Heart left ventricle (tissue), 16 donors: ENCODE measurements around the gene SEC24C. TPM values are rescaled to one million over a fixed set of nuclear protein-coding genes. Genes with fewer than 3 reads are reported as not detected.
A peak's percentile ranks its signal among the peaks of the same experiment; 100 is the strongest.
"Not testable (repeated sequence)": the region's sequence is repeated elsewhere in the genome, so short reads cannot be mapped to it uniquely, and the experiment has no call there.

ENCODE experiments used
- ATAC-seq, 4 donors: fragments of 200-7000 bp; cut with Tn5 transposase; one replicate each; pipeline ENCODE4 v1.9.1; 2020 to 2022; ENCODE audit warnings: moderate library complexity in 4 of 4, mild to moderate bottlenecking in 3 of 4, moderate number of reproducible peaks in 1 of 4
- DNase-seq, 5 donors: peaks; one replicate each; pipeline ENCODE4 v3.0.0-alpha.2; 2020
- H3K27ac ChIP-seq, 12 donors: fragments of 200-600 bp; sonication (generic) in 4 of 12; one replicate each; pipeline versions ENCODE4 v1.5.0 to v1.8.0; 2016 to 2022; ENCODE audit warnings: mild to moderate bottlenecking in 2 of 12
- H3K27me3 ChIP-seq, 9 donors: fragments of 200-600 bp; sonication (generic) in 2 of 9; one replicate each; pipeline versions ENCODE4 v1.5.1 to v1.8.0; 2016 to 2022; ENCODE audit warnings: mild to moderate bottlenecking in 3 of 9
- H3K36me3 ChIP-seq, 9 donors: fragments of 200-600 bp; sonication (generic) in 2 of 9; one replicate each; pipeline versions ENCODE4 v1.5.0 to v1.8.0; 2018 to 2022; ENCODE audit warnings: mild to moderate bottlenecking in 2 of 9
- H3K4me1 ChIP-seq, 12 donors: fragments of 200-600 bp; sonication (generic) in 4 of 12; one replicate each; pipeline versions ENCODE4 v1.5.0 to v1.8.0; 2016 to 2022; ENCODE audit warnings: mild to moderate bottlenecking in 3 of 12
- H3K4me3 ChIP-seq, 12 donors: fragments of 200-600 bp; sonication (generic) in 4 of 12; one replicate each; pipeline versions ENCODE4 v1.5.0 to v1.8.0; 2017 to 2022; ENCODE audit warnings: mild to moderate bottlenecking in 9 of 12, moderate library complexity in 4 of 12
- H3K9me3 ChIP-seq, 12 donors: fragments of 200-600 bp; sonication (generic) in 4 of 12; one replicate each; pipeline versions ENCODE4 v1.5.0 to v1.8.0; 2016 to 2022; ENCODE audit warnings: mild to moderate bottlenecking in 1 of 12
- POLR2A ChIP-seq, 2 donors: fragments of 450-650 bp; IDR thresholded peaks; one replicate each; pipeline ENCODE4 v1.6.1; 2017; ENCODE audit warnings: antibody characterized with exemption in 2 of 2, mild to moderate bottlenecking in 2 of 2, moderate library complexity in 2 of 2
- WGBS, 4 donors: extraction: QIAGEN DNeasy Blood & Tissue Kit in 2 of 4; methylation state at CpG; one replicate each; pipeline versions ENCODE4 v1.1.5 to v1.1.7; 2013 to 2018; 5-methylcytosine and 5-hydroxymethylcytosine counted together
- intact Hi-C, 10 donors: fragments of 100-400 bp; cut with DNase I; formaldehyde crosslinking; loops; one replicate each; pipeline versions ENCODE4 v1.11.1 to v1.14.2; 2022
- polyA plus RNA-seq, 2 donors: library from polyadenylated mRNA; stranded (reverse); fragments of 200-250 nt; gene quantifications; one replicate each; pipeline ENCODE4 v1.2.3, GENCODE V29; 2013
- total RNA-seq, 9 donors: library from RNA; depleted of rRNA in 2 of 9; stranded (reverse); fragments of >200 nt in 2 of 9; fragmentation: NEBNext Ultra II Directional in 3 of 9; extraction: Animal tissue kit (Norgen Biotek cat#: 25700) in 3 of 9; gene quantifications; one replicate each; pipeline versions ENCODE4 v1.1.0 to v1.2.4, GENCODE V29; 2016 to 2023
- TF ChIP-seq, protein P1 (sequence below), 12 donors: fragments of 200-600 bp; sonication (generic) in 4 of 12; IDR thresholded peaks; one replicate each; pipeline versions ENCODE4 v1.5.0 to v1.8.0; 2018 to 2022; ENCODE audit warnings: antibody characterized with exemption in 12 of 12, mild to moderate bottlenecking in 5 of 12
- donor health status: ischemic (EF 13 %, LVEDD 7.1; RV severe dilation, severe dysfunction).
- donor health status: healthy with polysubstance abuse.
- donor health status: DM: no; HTN: yes; CAD: no.
- donor health status: DM: no; HTN: no; CAD: no.
- donor health status: ischemic (EF 25% LVEDD 6.9; RV normal size, moderate dysfunction).
- donor health status: ischemic (EF 25% LVEDD 5.7; RV mildly dilated, moderate dysfunction).
- donor health status: healthy.
- donor health status: DM: yes; HTN: yes; CAD: no.
- donor health status: ischemic (EF 35%, LVEDD 5.7; RV mildly dilated, moderate dysfunction).
- donor health status: nonischemic (EF 11% LVEDD 7.7; RV severe dilation, severe dysfunction).
- donor health status: DM: yes; HTN: yes; CAD: no.
- donor health status: PGD.
- donor health status: ischemic (EF 29% LVEDD 5.4; RV normal size, mild dysfunction).
- donor health status: nonischemic (EF 23%, LVEDD 6.1; RV moderate dilation, normal function).

SEC24C gene
- total and polyA plus RNA-seq, 11 donors: 26.4 to 65.5 (median 49.5) TPM

DNA sequence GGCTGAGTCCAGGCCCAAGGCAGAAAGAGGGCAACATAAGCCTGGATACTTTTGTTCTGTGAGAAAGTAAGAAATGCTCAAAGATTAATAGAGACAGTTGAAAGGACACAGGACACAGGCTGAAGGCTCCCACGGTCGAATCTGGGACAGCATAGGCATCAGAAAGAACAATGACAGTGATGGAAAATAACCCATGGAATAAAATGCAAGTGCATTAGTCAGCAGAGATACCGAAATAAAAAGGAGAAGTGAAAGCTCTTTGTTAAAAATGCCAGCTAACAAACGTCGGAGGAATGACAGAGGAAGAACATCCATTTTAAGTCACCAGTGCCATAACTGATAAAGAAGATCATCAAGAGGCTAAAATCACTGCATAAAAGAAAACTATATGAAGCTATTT, 26.6 kb upstream of the SEC24C start:
- Histone ChIP-seq H3K36me3 (peaks cover 0 to 81% (median 69%) of the 10 kb centered on the region in 9 donors), H3K9me3 (no peaks in the 10 kb centered on the region), H3K4me3 (no peak overlapping the region), H3K27ac (peak overlapping the region in 9 of 12 donors; percentile 1 to 82 (median 33)), H3K27me3 (no peaks in the 10 kb centered on the region), H3K4me1 (peaks cover 0 to 35% (median 3%) of the 10 kb centered on the region in 12 donors)
- intact Hi-C loops: loop anchor here in 2 of 10 donors (2.0 to 5.0 kb wide), 2 partner anchors 65 kb away; no protein-coding TSS in a partner anchor
- ATAC-seq (peak in 3 of 4 donors; percentile 34 to 45 (median 36)), DNase-seq (no peak)
- TF ChIP-seq POLR2A (IDR thresholded peaks at IDR 0.05): no peak
- TF ChIP-seq, protein P1, sequence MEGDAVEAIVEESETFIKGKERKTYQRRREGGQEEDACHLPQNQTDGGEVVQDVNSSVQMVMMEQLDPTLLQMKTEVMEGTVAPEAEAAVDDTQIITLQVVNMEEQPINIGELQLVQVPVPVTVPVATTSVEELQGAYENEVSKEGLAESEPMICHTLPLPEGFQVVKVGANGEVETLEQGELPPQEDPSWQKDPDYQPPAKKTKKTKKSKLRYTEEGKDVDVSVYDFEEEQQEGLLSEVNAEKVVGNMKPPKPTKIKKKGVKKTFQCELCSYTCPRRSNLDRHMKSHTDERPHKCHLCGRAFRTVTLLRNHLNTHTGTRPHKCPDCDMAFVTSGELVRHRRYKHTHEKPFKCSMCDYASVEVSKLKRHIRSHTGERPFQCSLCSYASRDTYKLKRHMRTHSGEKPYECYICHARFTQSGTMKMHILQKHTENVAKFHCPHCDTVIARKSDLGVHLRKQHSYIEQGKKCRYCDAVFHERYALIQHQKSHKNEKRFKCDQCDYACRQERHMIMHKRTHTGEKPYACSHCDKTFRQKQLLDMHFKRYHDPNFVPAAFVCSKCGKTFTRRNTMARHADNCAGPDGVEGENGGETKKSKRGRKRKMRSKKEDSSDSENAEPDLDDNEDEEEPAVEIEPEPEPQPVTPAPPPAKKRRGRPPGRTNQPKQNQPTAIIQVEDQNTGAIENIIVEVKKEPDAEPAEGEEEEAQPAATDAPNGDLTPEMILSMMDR (IDR thresholded peaks at IDR 0.05): no peak
- WGBS, 4 donors: 64 to 74% (median 72%) methylated on average over 5 of the region's 5 CpGs

DNA sequence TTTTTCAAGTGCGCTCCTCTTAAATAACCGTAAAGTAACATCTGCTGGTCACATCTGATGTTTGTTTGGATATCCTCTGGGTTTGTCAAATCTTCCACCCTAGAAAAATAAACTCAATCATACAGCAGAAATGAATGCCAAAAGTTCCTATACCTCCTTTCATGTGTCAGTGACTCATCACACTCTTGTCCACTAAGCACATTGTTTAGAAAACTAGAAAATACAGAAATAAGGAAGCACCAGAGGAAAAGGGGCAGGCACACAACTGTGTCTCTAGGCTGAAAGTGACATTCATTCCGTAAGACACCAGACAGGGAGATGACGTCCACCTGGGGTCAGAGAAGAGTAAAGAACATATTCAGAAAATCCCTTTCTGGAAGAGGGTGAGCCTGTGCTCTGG, 23.6 kb upstream of the SEC24C start:
- peaks cover 0 to 35% (median 2%) of the 10 kb centered on the region in 12 donors for H3K4me1 ChIP-seq
- ATAC-seq, H3K9me3 ChIP-seq, intact Hi-C loops, DNase-seq, H3K4me3 ChIP-seq, H3K27me3 ChIP-seq: not testable (repeated sequence)
- 82 to 90% (median 87%) methylated on average over 4 of the region's 4 CpGs for WGBS, 4 donors
- peak overlapping the region in 1 of 12 donors; percentile 74 for H3K27ac ChIP-seq
- peaks cover 0 to 99% (median 95%) of the 10 kb centered on the region in 9 donors for H3K36me3 ChIP-seq

DNA sequence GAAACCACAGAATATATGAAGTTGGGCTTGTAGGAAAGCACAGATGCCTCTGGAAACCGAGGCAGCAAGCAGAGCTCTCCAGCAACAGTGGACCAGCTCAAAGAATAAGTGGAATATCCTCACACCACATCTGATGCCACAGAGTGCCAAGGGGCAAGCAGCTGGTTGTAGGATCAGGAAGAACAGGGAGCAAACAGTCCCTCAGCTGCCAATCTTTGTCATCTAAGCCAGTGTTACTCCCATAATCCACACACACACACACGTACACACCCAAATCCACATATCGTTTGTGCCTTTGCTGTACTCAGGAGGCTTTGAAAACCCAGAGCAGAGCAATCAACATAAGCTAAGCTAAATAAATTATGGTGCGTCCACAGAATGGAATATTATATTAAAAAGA, 20.7 kb upstream of the SEC24C start:
- intact Hi-C loops: no loop called here
- H3K36me3 ChIP-seq: peaks cover 0 to 99% (median 95%) of the 10 kb centered on the region in 9 donors
- no peak overlapping the region for H3K27ac ChIP-seq
- peaks cover 0 to 11% (median 0%) of the 10 kb centered on the region in 12 donors for H3K4me1 ChIP-seq
- DNase-seq (no peak), ATAC-seq (no peak)
- H3K9me3 ChIP-seq: no peaks in the 10 kb centered on the region
- H3K4me3 ChIP-seq: no peak overlapping the region
- no peak for TF ChIP-seq POLR2A (IDR thresholded peaks at IDR 0.05)
- TF ChIP-seq, protein P1 (IDR thresholded peaks at IDR 0.05): no peak
- no peaks in the 10 kb centered on the region for H3K27me3 ChIP-seq
- 65 to 89% (median 82%) methylated on average over 4 of the region's 4 CpGs for WGBS, 4 donors

DNA sequence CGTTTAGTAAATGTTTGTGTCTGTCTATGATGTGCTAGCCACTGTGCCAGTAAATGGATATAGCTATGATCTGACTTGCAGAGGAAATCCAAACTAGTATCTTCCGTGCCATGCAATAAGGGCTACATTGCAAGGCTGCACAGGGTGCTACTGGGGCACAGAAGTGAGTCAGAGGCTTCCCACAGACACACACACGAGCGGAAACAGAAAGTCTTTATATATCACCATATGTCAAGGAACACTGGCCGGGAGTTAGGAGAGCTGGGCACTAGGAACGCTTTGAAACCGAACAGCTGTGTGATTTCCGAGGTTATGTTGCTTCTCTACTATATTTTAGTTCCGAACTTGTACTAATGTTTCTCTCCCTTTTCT, 14.4 kb upstream of the SEC24C start:
- intact Hi-C loops: loop anchor here in 3 of 10 donors (5.0 to 10.0 kb wide), 2 partner anchors 75 to 77 kb away; partner anchors contain the start of gene SYNPO2L (in 1 of the 3)
- not testable (repeated sequence) for ATAC-seq, DNase-seq, H3K27me3 ChIP-seq, H3K9me3 ChIP-seq
- peaks cover 0 to 63% (median 50%) of the 10 kb centered on the region in 9 donors for H3K36me3 ChIP-seq
- peaks cover 3 to 43% (median 25%) of the 10 kb centered on the region in 12 donors for H3K4me1 ChIP-seq
- 0 to 1% (median 0%) methylated on average over 9 of the region's 9 CpGs for WGBS, 4 donors
- peak overlapping the region; percentile 31 to 95 (median 85) for H3K4me3 ChIP-seq
- H3K27ac ChIP-seq: peak overlapping the region; percentile 84 to 97 (median 90)

DNA sequence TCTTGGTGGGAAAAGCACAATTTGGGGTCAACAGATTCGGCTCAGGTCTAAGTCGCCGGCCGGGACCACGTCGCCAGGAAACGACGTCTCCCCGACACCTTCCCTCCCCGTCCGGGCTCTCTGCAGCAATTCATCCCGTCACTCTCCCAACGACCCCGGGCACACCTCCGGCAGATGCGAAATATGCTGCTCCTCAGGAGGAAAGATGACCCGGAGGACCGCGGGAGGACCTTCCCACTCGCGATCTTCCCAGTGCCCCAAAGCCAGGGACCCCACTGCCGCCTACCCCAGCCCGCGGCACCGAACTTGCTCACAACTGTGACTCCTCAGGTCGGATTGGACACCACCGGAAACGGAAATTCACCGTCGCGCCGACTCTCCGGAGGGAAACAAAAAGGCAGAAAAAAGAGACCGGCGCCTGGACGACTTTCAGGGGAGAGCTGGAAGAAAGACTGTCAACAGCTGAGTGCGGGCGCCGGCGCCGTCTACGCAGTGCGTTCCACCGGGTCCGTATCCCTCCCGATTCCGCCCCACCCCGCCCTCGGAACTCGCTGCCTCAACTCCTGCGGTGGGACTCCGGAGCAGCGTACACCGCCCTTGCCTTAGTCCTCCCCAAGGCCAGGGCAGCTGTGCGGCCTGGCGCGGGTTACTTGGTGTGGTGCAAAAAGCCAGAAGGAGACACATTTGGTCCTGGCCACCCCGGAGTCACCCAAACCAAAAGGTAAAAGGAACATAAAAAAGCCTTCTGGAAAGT, 13.8 kb upstream of the SEC24C start:
- WGBS, 4 donors: 0 to 1% (median 0%) methylated on average over 55 to 58 of the region's 58 CpGs
- Histone ChIP-seq H3K4me1 (peaks cover 5 to 48% (median 27%) of the 10 kb centered on the region in 12 donors), H3K27me3 (no peaks in the 10 kb centered on the region), H3K36me3 (peaks cover 0 to 62% (median 49%) of the 10 kb centered on the region in 9 donors), H3K9me3 (no peaks in the 10 kb centered on the region), H3K27ac (peak overlapping the region; percentile 84 to 97 (median 90)), H3K4me3 (peak overlapping the region; percentile 31 to 95 (median 85))
- TF ChIP-seq POLR2A (IDR thresholded peaks at IDR 0.05): peak in 1 of 2 donors; percentile 45
- TF ChIP-seq, protein P1 (IDR thresholded peaks at IDR 0.05): no peak
- DNase-seq (peak; percentile 87 to 94 (median 89)), ATAC-seq (peak; percentile 88 to 95 (median 92))
- intact Hi-C loops: loop anchor here in 3 of 10 donors (5.0 to 10.0 kb wide), 2 partner anchors 76 to 78 kb away; partner anchors contain the start of gene SYNPO2L (in 1 of the 3)
